Mesothelial cell of epicardium (in vitro differentiated cells): ENCODE data around the gene LRRC4. TPM values are rescaled to one million over a fixed set of nuclear protein-coding genes. Genes with fewer than 3 reads are reported as not detected.

Experiments used
- DNase-seq, 2 experiments: peaks; one replicate each; pipeline ENCODE4 v3.0.0; 2021; ENCODE audit warnings: low spot score in 2 of 2; ENCODE audit not compliant: unreplicated experiment in 2 of 2
- H3K27ac Mint-ChIP-seq: 2 replicates; pipeline ENCODE4 v1.8.0; 2021; ENCODE audit warnings: mixed read lengths
- H3K27me3 Mint-ChIP-seq: 2 replicates; pipeline ENCODE4 v1.8.0; 2021; ENCODE audit warnings: low read depth, mixed read lengths
- H3K36me3 Mint-ChIP-seq: 2 replicates; pipeline ENCODE4 v1.8.0; 2021; ENCODE audit warnings: mixed read lengths
- H3K4me1 Mint-ChIP-seq: 2 replicates; pipeline ENCODE4 v1.8.0; 2021; ENCODE audit warnings: mixed read lengths
- H3K4me3 Mint-ChIP-seq: 2 replicates; pipeline ENCODE4 v1.8.0; 2021; ENCODE audit warnings: mild to moderate bottlenecking, moderate library complexity, mixed read lengths
- H3K9me3 Mint-ChIP-seq: 2 replicates; pipeline ENCODE4 v1.8.0; 2021; ENCODE audit warnings: mixed read lengths
- CTCF ChIP-seq: fragments of 200-600 bp; sonication (generic); IDR thresholded peaks from one replicate; pipeline ENCODE4 v1.5.0; 2021; ENCODE audit warnings: antibody characterized with exemption; ENCODE audit not compliant: unreplicated experiment
- total RNA-seq: library from RNA; stranded (reverse); gene quantifications from 3 replicates; pipeline ENCODE4 v1.2.1, GENCODE V29; 2021

LRRC4 gene
- total RNA-seq, 1 donor from 2014 or later = 3.2 TPM

- Mint-ChIP-seq H3K27me3 (peaks cover 45% of the 10 kb centered on the region), H3K27ac (no peak overlapping the region), H3K9me3 (no peaks in the 10 kb centered on the region), H3K4me3 (peak overlapping the region; percentile 69), H3K36me3 (peaks cover 8% of the 10 kb centered on the region), H3K4me1 (peaks cover 19% of the 10 kb centered on the region)
- peak in 1 of 2 experiments; percentile 44 for DNase-seq
- no peak for TF ChIP-seq CTCF
These were observed 979 bp downstream of the LRRC4 start for GRCh38 chr7:128030263-128030653.

DNA sequence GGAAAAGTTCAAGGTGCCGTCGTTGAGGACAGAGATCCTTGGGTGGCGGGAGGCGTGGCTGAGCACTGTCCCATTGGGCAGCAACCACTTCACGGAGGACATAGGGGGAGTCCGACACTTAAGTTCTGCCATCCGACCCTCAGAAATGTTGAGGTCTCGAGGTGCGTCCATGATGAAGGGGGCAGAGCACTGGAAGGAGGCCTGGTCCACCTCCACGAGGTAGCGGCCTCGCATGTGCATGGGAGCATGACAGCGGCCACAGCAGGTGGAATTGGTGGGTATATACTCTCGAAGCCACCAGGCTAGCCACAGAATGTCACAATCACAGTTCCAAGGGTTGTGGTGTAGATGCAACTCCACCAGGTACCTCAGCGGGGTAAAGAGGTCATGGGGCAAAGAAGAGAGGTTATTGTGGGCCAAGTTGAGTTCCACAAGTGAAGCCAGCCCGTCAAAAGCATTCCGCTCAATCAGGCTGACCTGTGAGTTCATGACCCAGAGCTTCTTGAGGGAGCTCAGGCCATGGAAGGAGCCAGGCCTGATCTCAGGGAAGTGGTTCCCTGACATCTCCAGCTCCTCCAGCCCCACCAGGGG, 1.7 kb downstream of the LRRC4 start:
- no peak overlapping the region for H3K27ac Mint-ChIP-seq

DNA sequence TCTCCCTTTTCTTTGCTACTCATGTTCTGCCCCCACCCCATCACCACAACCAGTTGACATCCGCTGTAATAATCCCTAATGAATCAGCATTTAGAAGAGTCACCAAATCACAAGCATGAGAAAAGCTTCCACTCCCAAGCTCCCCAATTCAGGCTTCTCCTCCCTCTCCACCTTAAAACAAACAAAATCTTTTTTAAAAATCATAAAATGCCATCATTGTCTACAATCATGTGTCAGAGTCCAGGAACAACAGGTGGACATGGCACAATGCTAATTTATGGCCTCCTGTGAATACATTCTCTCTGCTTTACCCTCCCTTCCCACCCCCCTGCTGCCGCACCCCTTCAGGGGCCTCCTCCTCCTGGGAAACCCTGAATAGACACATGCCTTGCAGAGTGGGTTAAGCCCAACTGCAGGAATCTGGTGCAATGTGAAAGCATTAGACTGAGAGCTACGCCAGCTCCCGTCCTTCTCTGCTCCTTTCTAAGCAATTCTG, 3.7 kb downstream of the LRRC4 start:
- H3K27ac Mint-ChIP-seq = no peak overlapping the region
- H3K27me3 Mint-ChIP-seq = peaks cover 22% of the 10 kb centered on the region
- no peak overlapping the region for H3K4me3 Mint-ChIP-seq
- no peak for DNase-seq
- H3K4me1 Mint-ChIP-seq = peaks cover 15% of the 10 kb centered on the region
- TF ChIP-seq CTCF = no peak
- H3K9me3 Mint-ChIP-seq = no peaks in the 10 kb centered on the region
- H3K36me3 Mint-ChIP-seq = peaks cover 8% of the 10 kb centered on the region

More for the DNA sequence above, 1.7 kb downstream of the LRRC4 start:
- peaks cover 8% of the 10 kb centered on the region for H3K36me3 Mint-ChIP-seq
- H3K4me1 Mint-ChIP-seq = peaks cover 19% of the 10 kb centered on the region
- peaks cover 42% of the 10 kb centered on the region for H3K27me3 Mint-ChIP-seq
- no peak for DNase-seq
- H3K9me3 Mint-ChIP-seq = no peaks in the 10 kb centered on the region
- TF ChIP-seq CTCF = no peak
- no peak overlapping the region for H3K4me3 Mint-ChIP-seq

DNA sequence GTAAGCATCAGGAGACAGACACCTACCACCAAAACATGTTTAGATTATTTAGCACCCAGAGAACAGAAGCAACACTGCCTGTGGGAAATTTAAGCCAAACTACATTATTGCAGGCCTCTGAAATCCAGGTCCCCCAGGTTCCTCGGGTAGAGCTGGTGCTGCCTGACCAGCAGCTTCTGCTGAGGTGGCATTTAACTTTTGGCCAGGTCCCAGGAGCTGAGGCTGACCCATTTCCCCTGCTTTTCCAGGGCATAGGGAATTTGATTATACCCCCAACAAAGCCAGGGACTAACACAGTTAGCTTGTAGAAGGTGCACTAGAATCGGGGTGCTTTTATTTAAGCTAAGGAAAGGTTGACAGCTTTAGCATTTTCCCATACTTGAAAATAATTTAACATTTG, 4.7 kb downstream of the LRRC4 start:
- H3K4me1 Mint-ChIP-seq = peaks cover 20% of the 10 kb centered on the region
- H3K27me3 Mint-ChIP-seq = peaks cover 19% of the 10 kb centered on the region
- no peak for DNase-seq
- no peak overlapping the region for H3K4me3 Mint-ChIP-seq
- no peak for TF ChIP-seq CTCF
- H3K36me3 Mint-ChIP-seq = peaks cover 10% of the 10 kb centered on the region
- no peak overlapping the region for H3K27ac Mint-ChIP-seq
- H3K9me3 Mint-ChIP-seq = no peaks in the 10 kb centered on the region

DNA sequence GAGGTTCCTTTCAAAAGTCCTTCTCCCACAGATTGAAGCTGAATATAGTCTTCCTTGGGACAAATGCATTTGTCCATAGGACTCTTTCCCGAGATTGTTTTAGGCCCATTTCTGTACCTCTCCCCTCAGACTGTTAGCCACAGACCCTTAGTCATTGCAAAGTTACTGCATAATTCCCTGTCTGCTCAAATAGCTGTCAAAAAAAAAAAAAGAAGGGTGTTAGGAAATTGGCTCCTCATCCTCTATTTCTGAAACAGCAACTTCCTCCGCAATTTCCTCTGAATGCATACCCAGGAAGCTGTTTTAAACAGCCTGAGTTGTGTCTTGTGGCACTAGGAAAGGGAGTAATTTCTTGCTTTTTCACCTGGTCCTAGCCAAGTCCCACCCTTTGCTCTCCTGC, 5.4 kb downstream of the LRRC4 start:
- TF ChIP-seq CTCF = no peak
- no peaks in the 10 kb centered on the region for H3K9me3 Mint-ChIP-seq
- peaks cover 19% of the 10 kb centered on the region for H3K27me3 Mint-ChIP-seq
- no peak overlapping the region for H3K4me3 Mint-ChIP-seq
- H3K4me1 Mint-ChIP-seq = peaks cover 23% of the 10 kb centered on the region
- H3K36me3 Mint-ChIP-seq = peaks cover 10% of the 10 kb centered on the region
- no peak overlapping the region for H3K27ac Mint-ChIP-seq
- DNase-seq = no peak
